Thoracic aorta (tissue), 2 donors: ENCODE measurements around the gene MAP7D2. TPM values are rescaled to one million over a fixed set of nuclear protein-coding genes. Genes with fewer than 3 reads are reported as not detected.

ENCODE experiments used
- ATAC-seq: fragments of 150-250 bp; one replicate; pipeline ENCODE4 v1.8.0; 2017; ENCODE audit warnings: low read depth; ENCODE audit not compliant: insufficient number of reproducible peaks, low FRiP score
- DNase-seq: peaks from one replicate; pipeline ENCODE4 v3.0.0-alpha.2; 2020; ENCODE audit warnings: low spot score
- H3K27ac ChIP-seq, 2 donors: fragments of 200-600 bp; sonication (generic); 1 replicate in 1 of 2; 2 replicates in 1 of 2; pipeline ENCODE4 v1.5.1; 2016; ENCODE audit warnings: mild to moderate bottlenecking in 2 of 2, moderate library complexity in 2 of 2
- H3K27me3 ChIP-seq: fragments of 200-600 bp; sonication (generic); replicated peaks from 2 replicates; pipeline ENCODE4 v1.6.0; 2016; ENCODE audit warnings: mild to moderate bottlenecking; ENCODE audit not compliant: insufficient read depth
- H3K36me3 ChIP-seq: fragments of 200-600 bp; sonication (generic); one replicate; pipeline ENCODE4 v1.5.1; 2016
- H3K4me1 ChIP-seq, 2 donors: fragments of 200-600 bp; sonication (generic); 1 replicate in 1 of 2; 2 replicates in 1 of 2; pipeline versions ENCODE4 v1.5.1 to v1.6.0; 2016; ENCODE audit warnings: low read depth in 2 of 2, mild to moderate bottlenecking in 1 of 2; ENCODE audit not compliant: control insufficient read depth in 1 of 2
- H3K4me3 ChIP-seq: fragments of 200-600 bp; sonication (generic); 2 replicates; pipeline ENCODE4 v1.5.1; 2016; ENCODE audit warnings: mild to moderate bottlenecking
- H3K9me3 ChIP-seq: fragments of 200-600 bp; sonication (generic); 2 replicates; pipeline ENCODE4 v1.5.1; 2016
- CTCF ChIP-seq: fragments of 200-600 bp; sonication (generic); IDR thresholded peaks from one replicate; pipeline ENCODE4 v1.5.1; 2019; ENCODE audit warnings: antibody characterized with exemption
- total RNA-seq, 2 donors: library from RNA; depleted of rRNA; stranded (reverse); fragments of >200 nt; gene quantifications; one replicate each; pipeline versions ENCODE4 v1.1.0 to v1.2.3, GENCODE V29; 2016

MAP7D2 gene
- total RNA-seq, 2 donors from 2014 or later = 0.14 TPM; not detected in 1

- no peak for ATAC-seq
- no peaks in the 10 kb centered on the region for H3K27me3 ChIP-seq
- no peak overlapping the region for H3K4me3 ChIP-seq
- H3K4me1 ChIP-seq = no peaks in the 10 kb centered on the region
- H3K9me3 ChIP-seq = no peaks in the 10 kb centered on the region
- H3K27ac ChIP-seq = no peak overlapping the region
- DNase-seq = no peak
- TF ChIP-seq CTCF = no peak
- no peaks in the 10 kb centered on the region for H3K36me3 ChIP-seq
Observed at GRCh38 chrX:20042221-20042620, 74.5 kb downstream of the MAP7D2 start.

DNA sequence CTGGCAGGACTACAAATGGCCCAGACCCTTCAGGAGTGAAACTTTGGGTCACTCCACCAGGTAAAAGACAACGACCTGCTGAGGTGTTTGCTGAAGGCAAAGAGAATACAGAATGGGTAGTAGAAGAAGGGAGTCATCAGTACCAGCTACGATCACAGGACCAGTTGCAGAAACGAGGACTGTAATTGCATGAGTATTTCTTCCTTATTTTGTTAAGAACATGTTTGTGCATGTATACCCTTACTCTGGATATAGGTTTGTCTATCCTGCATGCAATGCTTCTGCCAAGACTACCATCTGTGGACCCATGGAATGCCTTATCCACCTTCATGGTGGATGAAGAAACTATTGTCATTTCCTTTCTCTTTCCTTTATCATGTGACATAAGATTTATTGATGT lies 77.7 kb downstream of the MAP7D2 start:
- DNase-seq (no peak), ATAC-seq (no peak)
- TF ChIP-seq CTCF = no peak
- Histone ChIP-seq H3K4me1 (no peaks in the 10 kb centered on the region), H3K36me3 (no peaks in the 10 kb centered on the region), H3K27ac (no peak overlapping the region), H3K4me3 (no peak overlapping the region), H3K9me3 (no peaks in the 10 kb centered on the region), H3K27me3 (no peaks in the 10 kb centered on the region)

GRCh38 chrX:20037186-20037585 lies 79.5 kb downstream of the MAP7D2 start:
- ATAC-seq (no peak), DNase-seq (no peak)
- Histone ChIP-seq H3K4me3 (no peak overlapping the region), H3K36me3 (no peaks in the 10 kb centered on the region), H3K27me3 (no peaks in the 10 kb centered on the region), H3K4me1 (no peaks in the 10 kb centered on the region), H3K27ac (no peak overlapping the region), H3K9me3 (no peaks in the 10 kb centered on the region)
- TF ChIP-seq CTCF = no peak

DNA sequence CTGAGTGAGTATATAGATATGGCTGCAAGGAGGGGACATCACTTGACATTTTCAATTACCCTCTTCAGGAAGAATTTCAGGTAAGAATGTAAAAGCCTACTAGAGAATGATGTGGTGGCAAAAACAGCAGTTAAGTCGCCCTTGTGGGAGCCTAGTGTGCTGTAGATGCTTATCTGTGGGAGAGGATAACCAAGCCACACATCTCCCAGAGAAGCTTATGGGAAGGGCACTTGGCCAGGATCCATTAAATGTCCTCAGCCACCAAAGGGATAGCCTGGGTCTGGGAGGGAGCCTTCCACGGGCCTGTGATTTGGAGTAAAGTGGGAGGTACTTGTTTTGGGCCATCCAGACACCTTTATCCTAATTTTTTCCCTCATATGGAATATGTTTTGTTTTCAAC lies 84.5 kb downstream of the MAP7D2 start:
- Histone ChIP-seq H3K9me3 (no peaks in the 10 kb centered on the region), H3K4me3 (no peak overlapping the region), H3K36me3 (no peaks in the 10 kb centered on the region), H3K27me3 (no peaks in the 10 kb centered on the region), H3K4me1 (no peaks in the 10 kb centered on the region), H3K27ac (no peak overlapping the region)
- TF ChIP-seq CTCF = no peak
- DNase-seq = no peak
- ATAC-seq = no peak

DNA sequence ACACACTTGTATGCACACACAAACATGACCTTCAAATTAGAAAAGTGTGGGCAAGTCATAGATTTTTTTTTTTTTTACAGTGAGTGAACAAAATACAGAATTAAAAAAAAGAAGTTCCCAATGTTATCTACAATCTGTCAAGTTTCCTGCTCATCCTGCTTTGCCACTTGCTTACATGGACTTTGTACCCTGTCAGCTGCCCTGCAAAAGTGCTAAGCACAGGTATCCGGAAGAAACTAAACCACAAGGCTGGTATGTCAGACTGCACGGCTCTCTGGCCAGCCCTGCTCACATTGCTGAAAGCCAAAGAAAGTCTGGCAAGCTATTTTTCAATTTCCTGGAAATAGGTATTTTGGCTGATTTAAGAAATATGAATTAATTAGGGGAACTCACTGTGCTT lies 87.0 kb downstream of the MAP7D2 start:
- H3K36me3 ChIP-seq = no peaks in the 10 kb centered on the region
- H3K27me3 ChIP-seq = no peaks in the 10 kb centered on the region
- H3K4me1 ChIP-seq = no peaks in the 10 kb centered on the region
- ATAC-seq = no peak
- H3K4me3 ChIP-seq = no peak overlapping the region
- TF ChIP-seq CTCF = no peak
- H3K9me3 ChIP-seq = no peaks in the 10 kb centered on the region
- no peak overlapping the region for H3K27ac ChIP-seq
- no peak for DNase-seq
